Right ventricle myocardium inferior (tissue), 1 donor: Measurements from ENCODE around the gene GREM2. TPM values are rescaled to one million over a fixed set of nuclear protein-coding genes. Genes with fewer than 3 reads are reported as not detected.

ENCODE experiments used
- ATAC-seq: fragments of 200-7000 bp; cut with Tn5 transposase; one replicate; pipeline ENCODE4 v1.9.1; 2020; ENCODE audit warnings: mild to moderate bottlenecking, moderate library complexity
- DNase-seq: peaks from one replicate; pipeline ENCODE4 v3.0.0; 2021; ENCODE audit errors: missing footprints
- intact Hi-C: fragments of 100-400 bp; cut with DNase I; formaldehyde crosslinking; loops from one replicate; pipeline ENCODE4 v1.11.0; 2022
- total RNA-seq: library from RNA; stranded (reverse); fragmentation: NEBNext Ultra II Directional; extraction: Animal tissue kit (Norgen Biotek cat#: 25700); gene quantifications from one replicate; pipeline ENCODE4 v1.2.1, GENCODE V29; 2021
- donor health status: DM: no; HTN: yes; CAD: no; lungs with severe emphysema.

GREM2 gene
- total RNA-seq, 1 donor from 2014 or later: not detected

DNA sequence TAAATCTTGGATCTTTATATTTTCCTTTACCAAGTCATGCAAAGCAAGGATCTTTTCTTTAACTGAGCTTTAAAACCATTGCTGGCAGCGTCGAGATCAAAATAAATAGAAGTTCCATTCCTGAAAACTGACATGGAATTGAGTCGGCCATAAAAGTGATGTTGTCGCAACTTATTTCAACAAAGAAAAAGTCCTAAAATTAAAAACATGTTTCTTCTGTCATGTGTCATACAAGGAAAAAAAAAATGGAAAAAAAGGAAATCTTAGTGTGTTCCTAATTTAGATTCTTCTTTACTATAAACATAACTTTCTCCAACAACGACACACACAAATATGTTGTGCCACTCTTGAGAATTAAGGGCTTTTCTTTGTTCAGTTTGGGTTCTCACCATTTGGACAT is 34.9 kb downstream of the GREM2 start:
- no peak for DNase-seq
- ATAC-seq: no peak
- intact Hi-C loops: no loop called here

DNA sequence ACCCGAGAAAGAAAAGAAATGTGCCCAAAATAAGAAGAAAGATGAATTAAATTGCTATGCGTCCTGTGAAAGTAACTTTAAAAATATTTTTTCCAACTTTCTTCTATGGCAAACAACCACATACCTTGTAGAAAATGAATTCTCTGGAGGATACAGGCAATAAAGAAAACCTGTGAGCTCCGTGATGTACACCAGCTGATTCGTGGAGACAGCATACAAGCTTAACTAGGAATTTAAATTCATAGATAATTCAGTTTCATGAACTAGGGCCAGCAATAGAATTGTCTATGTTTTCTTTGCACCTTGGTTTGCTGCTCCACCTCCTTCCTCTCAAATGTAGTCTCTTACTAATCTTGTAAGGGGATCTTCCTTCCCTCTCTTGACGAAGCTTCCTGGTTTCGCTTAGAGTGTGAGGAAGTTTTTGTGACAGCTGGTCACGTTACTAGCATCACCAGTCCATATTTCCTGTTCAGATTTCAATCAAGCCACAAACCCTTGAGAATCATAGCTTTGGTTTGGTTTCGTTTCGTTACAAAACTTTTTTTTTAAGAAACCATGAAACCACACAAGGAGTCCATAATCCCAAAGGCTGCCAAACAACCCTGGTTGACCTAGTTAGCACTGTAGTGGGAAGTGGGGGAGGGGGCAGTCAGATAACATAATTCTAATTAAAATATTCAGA is 35.8 kb downstream of the GREM2 start:
- DNase-seq: no peak
- intact Hi-C loops: no loop called here
- no peak for ATAC-seq

DNA sequence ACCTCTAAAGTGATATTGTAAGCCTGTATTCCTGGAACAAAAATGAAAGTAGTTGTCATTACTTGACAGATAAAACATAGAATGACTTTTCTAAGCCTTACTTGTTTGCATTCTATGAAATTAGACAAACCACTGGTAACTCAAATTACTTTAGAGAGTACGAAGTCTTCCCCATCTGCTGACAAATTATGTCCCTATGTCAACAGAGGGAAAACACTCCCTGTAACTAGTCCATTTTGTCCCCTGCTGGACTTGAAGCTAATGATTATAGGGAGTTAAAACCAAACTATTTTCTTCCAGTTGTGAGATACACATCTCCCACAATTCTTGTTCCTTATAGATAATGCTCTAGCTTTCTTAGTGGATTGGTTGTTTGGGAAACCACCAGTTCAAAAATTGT is 39.6 kb downstream of the GREM2 start:
- ATAC-seq (no peak), DNase-seq (no peak)
- intact Hi-C loops: no loop called here

- intact Hi-C loops: no loop called here
- DNase-seq: no peak
- ATAC-seq: no peak
These were observed 40.2 kb downstream of the GREM2 start for GRCh38 chr1:240571782-240572181.

DNA sequence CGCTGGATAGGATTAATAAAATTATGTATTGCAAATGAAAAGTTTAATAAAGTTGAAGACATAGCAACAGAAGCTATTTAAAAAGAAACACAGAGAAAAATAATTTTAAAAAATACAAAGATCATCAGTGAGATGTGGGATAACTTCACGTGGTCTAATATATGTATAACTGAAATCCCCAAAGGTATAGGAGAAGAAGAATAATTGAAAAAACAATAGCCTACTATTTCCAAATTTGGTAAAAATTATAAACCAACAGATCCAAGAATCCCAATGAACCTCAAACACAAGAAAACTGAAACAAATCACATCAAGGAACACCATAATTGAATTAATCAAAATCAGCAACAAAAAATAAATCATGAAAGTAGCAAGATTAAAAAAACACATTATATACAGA is 44.9 kb downstream of the GREM2 start:
- ATAC-seq (no peak), DNase-seq (no peak)
- intact Hi-C loops: no loop called here

GRCh38 chr1:240562779-240563178 is 49.2 kb downstream of the GREM2 start:
- ATAC-seq (no peak), DNase-seq (no peak)
- intact Hi-C loops: no loop called here

GRCh38 chr1:240562111-240562590 is 49.8 kb downstream of the GREM2 start:
- DNase-seq: no peak
- no peak for ATAC-seq
- intact Hi-C loops: no loop called here

- ATAC-seq (no peak), DNase-seq (no peak)
- intact Hi-C loops: no loop called here
These were observed 52.2 kb downstream of the GREM2 start for GRCh38 chr1:240559781-240560180.

DNA sequence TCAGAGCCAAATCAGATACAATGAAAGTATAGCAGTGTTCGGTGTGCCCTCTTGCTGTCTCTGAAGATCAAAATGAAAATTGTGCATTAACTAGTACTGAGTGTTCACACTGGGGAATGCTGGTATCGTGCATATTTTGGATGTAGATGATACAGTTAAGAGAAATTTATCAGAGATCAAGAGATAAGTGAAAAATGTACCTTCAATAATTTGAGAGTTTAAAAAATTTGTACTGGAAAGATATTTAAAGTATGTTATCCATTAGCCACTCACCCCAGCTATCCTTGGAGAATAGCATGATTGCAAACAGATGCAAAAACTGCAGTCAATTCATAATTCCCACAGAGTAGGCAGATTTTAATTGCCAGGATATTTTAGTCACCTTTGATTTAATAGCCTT is 56.4 kb downstream of the GREM2 start:
- ATAC-seq: no peak
- intact Hi-C loops: no loop called here
- DNase-seq: no peak

DNA sequence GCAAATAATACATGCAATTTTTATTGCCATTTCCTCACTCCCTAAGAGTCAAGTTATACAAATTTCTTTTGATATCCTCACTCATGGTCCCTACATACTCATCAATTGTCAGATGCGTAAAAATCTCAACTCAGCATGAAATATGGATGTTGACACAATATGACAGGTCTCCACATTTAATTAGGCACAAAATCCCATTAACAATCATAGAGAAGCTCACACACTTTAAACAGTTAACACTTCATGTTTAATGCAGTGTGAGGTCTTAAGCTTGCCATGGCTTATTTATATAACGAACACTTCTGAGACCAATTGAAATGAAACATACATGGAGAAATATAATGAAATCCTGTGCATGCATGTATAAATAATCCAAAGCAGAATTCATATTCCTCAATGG is 58.6 kb downstream of the GREM2 start:
- DNase-seq: no peak
- no peak for ATAC-seq
- intact Hi-C loops: no loop called here

DNA sequence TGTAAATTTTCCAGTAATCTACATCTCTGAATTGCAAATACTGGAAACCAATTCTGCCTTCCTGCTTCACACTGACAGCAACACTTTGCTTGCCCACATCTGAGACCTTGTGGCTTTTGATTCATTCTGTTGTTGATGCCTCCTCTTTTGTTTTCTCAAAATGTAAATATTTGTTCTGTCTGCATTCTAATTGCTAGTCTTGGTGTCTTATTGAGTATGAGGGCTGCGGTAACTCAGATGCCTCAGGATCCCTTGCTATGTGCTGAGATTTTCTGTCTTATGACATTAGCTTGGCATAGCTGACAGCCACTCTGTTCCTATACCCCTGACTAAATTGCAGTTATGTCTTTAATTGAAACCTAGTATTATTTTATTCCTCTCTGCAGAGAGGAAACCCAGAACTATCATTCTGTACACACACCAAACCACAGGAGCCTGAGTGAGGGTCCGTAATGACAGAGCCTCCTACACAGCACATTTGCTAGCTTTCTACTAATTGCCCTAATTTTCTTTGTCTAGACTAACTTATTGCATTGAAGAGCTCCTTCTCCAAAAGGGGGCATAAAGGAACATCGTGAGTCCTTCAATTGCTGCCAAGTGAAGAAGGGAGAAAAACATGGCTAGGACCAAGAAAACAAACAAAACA is 72.1 kb downstream of the GREM2 start:
- DNase-seq: no peak
- intact Hi-C loops: no loop called here
- ATAC-seq: no peak

DNA sequence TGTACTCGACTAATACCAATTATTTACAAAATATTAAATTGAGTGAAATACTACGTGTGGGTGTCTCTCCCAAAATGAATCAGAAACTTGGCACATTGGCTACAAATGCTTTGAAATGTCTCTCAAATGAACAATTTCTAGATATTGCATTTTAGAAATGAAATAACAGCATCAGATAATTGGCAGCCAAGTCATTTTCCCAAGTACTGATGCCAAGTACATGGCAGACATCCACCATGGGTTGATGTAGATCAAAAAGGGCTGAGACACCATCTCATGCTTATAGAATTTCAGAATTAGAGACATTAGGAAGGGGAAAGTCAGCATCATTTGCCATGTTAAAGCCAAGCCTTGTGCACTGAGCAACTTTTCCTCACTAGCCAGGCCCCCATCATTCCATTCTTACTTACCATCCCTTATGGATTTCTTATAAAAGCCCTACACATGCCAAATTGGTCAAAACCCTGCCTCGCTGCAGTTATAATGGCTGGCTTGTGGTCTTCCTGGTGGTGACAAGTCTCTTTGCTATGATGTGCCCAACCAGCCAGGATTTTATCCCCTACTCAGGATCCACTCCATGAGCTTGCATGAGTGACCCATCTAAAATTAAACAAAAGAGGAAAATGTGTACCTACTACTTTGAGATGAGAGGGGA is 73.1 kb downstream of the GREM2 start:
- no peak for ATAC-seq
- intact Hi-C loops: no loop called here
- no peak for DNase-seq

DNA sequence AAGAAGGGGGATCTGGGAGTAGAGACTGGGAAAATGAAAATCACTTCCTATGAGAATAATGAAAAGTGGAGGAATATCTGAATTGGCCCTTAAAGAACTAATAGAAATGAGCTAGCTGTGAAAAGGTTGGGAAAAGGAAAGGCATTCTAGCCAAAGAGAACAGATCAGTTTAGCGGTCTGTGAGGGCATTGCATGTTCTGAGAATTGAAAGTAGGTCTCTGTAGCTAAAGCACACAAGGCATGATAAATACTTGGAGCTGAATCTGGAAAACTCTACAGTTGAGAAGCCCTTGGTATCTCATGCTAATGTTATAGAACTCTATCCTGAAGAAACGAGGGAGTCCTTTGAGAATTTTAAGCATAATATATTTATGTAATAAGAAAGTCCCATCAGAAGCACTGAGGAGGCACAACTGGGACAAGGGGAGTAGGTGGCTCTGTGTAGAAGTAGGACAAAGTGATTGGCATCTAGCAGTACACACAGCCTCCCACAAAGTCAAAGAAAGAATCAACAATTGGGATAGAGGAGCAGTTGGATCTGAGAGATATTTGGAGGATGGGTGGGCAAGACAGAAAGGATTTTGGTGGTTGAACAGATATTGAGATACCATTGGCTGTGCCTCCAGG is 78.7 kb downstream of the GREM2 start:
- intact Hi-C loops: no loop called here
- no peak for DNase-seq

DNA sequence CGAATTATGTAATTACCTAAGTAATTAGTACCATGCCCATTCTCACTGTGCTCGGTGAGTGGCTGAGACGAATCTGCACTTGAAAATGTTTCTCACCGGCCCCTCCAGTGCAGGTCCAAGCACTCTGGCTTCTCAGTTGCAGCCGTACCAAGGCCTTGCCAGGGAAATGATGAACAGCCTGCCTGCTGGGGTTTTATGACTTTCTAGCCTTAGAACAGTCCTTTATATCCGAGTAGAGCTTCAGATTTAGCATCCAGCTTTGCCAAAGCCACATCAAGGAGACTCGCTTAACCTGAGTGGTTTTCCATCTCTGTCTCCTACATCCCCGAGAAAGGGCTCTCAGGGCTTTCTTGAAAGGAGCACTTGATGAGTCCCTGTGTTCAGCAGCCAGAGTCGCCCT is 83.4 kb downstream of the GREM2 start:
- no peak for ATAC-seq
- intact Hi-C loops: no loop called here
- no peak for DNase-seq

More for the DNA sequence above, 78.7 kb downstream of the GREM2 start:
- ATAC-seq: no peak

DNA sequence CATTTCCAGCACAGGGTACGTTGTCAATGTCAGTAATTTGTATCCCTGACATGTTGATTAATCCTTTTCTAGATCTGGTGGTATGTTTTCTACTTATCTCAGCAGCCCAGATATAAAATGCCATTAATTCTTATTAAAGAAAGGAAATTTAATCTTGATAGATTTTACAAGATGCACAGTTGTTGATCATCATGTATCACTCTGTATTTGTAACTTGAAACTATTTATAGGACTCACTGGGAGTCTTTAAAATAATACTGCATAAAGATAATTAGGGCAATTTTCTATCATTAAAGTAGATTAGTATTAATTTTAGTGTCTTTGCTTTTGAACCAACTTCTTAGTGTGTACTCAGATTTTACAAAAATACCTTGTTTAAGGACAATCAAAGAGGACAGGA is 84.9 kb downstream of the GREM2 start:
- no peak for ATAC-seq
- DNase-seq: no peak
- intact Hi-C loops: no loop called here

GRCh38 chr1:240526312-240526711 is 85.6 kb downstream of the GREM2 start:
- ATAC-seq: no peak
- no peak for DNase-seq
- intact Hi-C loops: no loop called here

- ATAC-seq (no peak), DNase-seq (no peak)
- intact Hi-C loops: no loop called here
These were observed 87.4 kb downstream of the GREM2 start for GRCh38 chr1:240524356-240525069.

- ATAC-seq: no peak
- no peak for DNase-seq
- intact Hi-C loops: no loop called here
These were observed 89.7 kb downstream of the GREM2 start for GRCh38 chr1:240522122-240522822.

- DNase-seq: no peak
- intact Hi-C loops: no loop called here
- ATAC-seq: no peak
These were observed 94.1 kb downstream of the GREM2 start for GRCh38 chr1:240517891-240518290.
